Fibroblast of skin of back (primary cell): Measurements from ENCODE around the gene MN1.

Source experiments
- DNase-seq: peaks from one replicate; pipeline ENCODE4 v3.0.0-alpha.2; 2013

MN1 gene

GRCh38 chr22:27731621-27732020 lies 69.9 kb downstream of the MN1 start:
- DNase-seq: no peak

GRCh38 chr22:27730641-27731433 lies 70.7 kb downstream of the MN1 start:
- no peak for DNase-seq

GRCh38 chr22:27729246-27729645 lies 72.3 kb downstream of the MN1 start:
- DNase-seq: no peak

- no peak for DNase-seq
Observed at GRCh38 chr22:27727673-27728451, 73.7 kb downstream of the MN1 start.

GRCh38 chr22:27726686-27727449 lies 74.7 kb downstream of the MN1 start:
- peak; percentile 99 for DNase-seq

GRCh38 chr22:27726331-27726685 lies 75.2 kb downstream of the MN1 start:
- DNase-seq: peak; percentile 48

- DNase-seq: no peak
Observed at GRCh38 chr22:27725661-27726060, 75.9 kb downstream of the MN1 start.

- peak; percentile 48 for DNase-seq
Observed at GRCh38 chr22:27724709-27725108, 76.8 kb downstream of the MN1 start.

GRCh38 chr22:27724157-27724556 lies 77.4 kb downstream of the MN1 start:
- DNase-seq: peak; percentile 29

- DNase-seq: no peak
Observed at GRCh38 chr22:27723708-27724107, 77.8 kb downstream of the MN1 start.

GRCh38 chr22:27723158-27723557 lies 78.4 kb downstream of the MN1 start:
- no peak for DNase-seq

- no peak for DNase-seq
Observed at GRCh38 chr22:27720860-27721259, 80.7 kb downstream of the MN1 start.

- peak; percentile 56 for DNase-seq
Observed at GRCh38 chr22:27719535-27720227, 81.9 kb downstream of the MN1 start.

GRCh38 chr22:27719036-27719347 lies 82.6 kb downstream of the MN1 start:
- DNase-seq: no peak

GRCh38 chr22:27718186-27719035 lies 83.1 kb downstream of the MN1 start:
- peak; percentile 97 for DNase-seq

GRCh38 chr22:27717094-27717493 lies 84.5 kb downstream of the MN1 start:
- no peak for DNase-seq

GRCh38 chr22:27716074-27716473 lies 85.5 kb downstream of the MN1 start:
- DNase-seq: no peak

GRCh38 chr22:27715106-27715505 lies 86.5 kb downstream of the MN1 start:
- peak; percentile 21 for DNase-seq

GRCh38 chr22:27714068-27714467 lies 87.5 kb downstream of the MN1 start:
- DNase-seq: no peak

- DNase-seq: peak; percentile 11
Observed at GRCh38 chr22:27713461-27713860, 88.1 kb downstream of the MN1 start.

GRCh38 chr22:27711756-27712155 lies 89.8 kb downstream of the MN1 start:
- DNase-seq: no peak

- no peak for DNase-seq
Observed at GRCh38 chr22:27711012-27711411, 90.5 kb downstream of the MN1 start.
